Heart left ventricle (tissue), 13 donors: ENCODE measurements around the gene DRD2.

ENCODE experiments used
- CTCF ChIP-seq, 12 donors: fragments of 200-600 bp; sonication (generic) in 4 of 12; IDR thresholded peaks; one replicate each; pipeline versions ENCODE4 v1.5.0 to v1.8.0; 2018 to 2022; ENCODE audit warnings: antibody characterized with exemption in 12 of 12, mild to moderate bottlenecking in 5 of 12
- POLR2A ChIP-seq, 2 donors: fragments of 450-650 bp; IDR thresholded peaks; one replicate each; pipeline ENCODE4 v1.6.1; 2017; ENCODE audit warnings: antibody characterized with exemption in 2 of 2, mild to moderate bottlenecking in 2 of 2, moderate library complexity in 2 of 2
- donor health status: ischemic (EF 13 %, LVEDD 7.1; RV severe dilation, severe dysfunction).
- donor health status: DM: no; HTN: yes; CAD: no.
- donor health status: DM: no; HTN: no; CAD: no.
- donor health status: ischemic (EF 25% LVEDD 6.9; RV normal size, moderate dysfunction).
- donor health status: ischemic (EF 25% LVEDD 5.7; RV mildly dilated, moderate dysfunction).
- donor health status: ischemic (EF 35%, LVEDD 5.7; RV mildly dilated, moderate dysfunction).
- donor health status: nonischemic (EF 11% LVEDD 7.7; RV severe dilation, severe dysfunction).
- donor health status: DM: yes; HTN: yes; CAD: no.
- donor health status: PGD.
- donor health status: ischemic (EF 29% LVEDD 5.4; RV normal size, mild dysfunction).
- donor health status: nonischemic (EF 23%, LVEDD 6.1; RV moderate dilation, normal function).

- no peak for TF ChIP-seq POLR2A (IDR thresholded peaks at IDR 0.05)
- no peak for TF ChIP-seq CTCF (IDR thresholded peaks at IDR 0.05)
These were observed 44.9 kb upstream of the DRD2 start for GRCh38 chr11:113519989-113520613.
